Superior temporal gyrus (tissue), 1 donor: ENCODE results near the gene NAALADL2.
"Not testable (repeated sequence)": the region's sequence is repeated elsewhere in the genome, so short reads cannot be mapped to it uniquely, and the experiment has no call there.

Experiments
- DNase-seq: peaks from one replicate; pipeline ENCODE4 v3.0.0-alpha.2; 2016; ENCODE audit errors: extremely low spot score

NAALADL2 gene

DNA sequence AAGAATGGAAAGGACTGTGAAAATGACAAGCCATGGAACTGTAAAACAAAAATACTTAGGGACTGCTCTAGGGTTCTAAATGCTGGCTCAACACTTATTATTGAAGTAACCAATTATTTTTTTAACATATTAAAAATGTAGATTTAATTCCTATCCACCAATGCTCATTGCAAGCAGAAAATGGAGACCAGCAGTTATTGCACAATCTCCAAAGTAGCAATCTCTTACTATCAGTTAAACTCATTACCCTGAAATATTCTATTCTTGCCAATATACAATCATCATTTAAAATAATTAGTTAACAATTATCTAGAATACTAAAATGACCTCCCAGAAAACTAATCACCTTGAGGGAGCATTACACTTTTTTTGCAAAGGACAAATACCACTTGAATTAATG is 499.8 kb downstream of the NAALADL2 start:
- DNase-seq: no peak

DNA sequence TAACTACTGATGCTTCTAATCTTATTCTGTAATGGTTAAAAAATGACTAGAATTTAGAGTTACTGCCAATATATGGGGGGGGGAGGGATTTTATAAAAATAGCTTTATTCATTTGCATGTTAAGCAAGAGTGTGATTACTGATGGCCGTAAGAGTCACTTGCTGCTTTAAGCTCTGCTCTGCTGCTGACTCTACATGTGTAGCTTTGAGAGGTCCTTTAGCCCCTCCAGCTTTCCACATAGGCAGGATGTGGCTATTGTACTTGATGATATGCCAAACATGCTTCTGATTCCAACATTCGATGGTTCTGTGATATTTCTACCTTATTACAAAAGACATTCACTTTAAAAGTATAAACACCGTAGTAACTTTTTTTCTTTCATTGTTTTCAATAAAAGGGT is 511.3 kb downstream of the NAALADL2 start:
- DNase-seq: not testable (repeated sequence)

DNA sequence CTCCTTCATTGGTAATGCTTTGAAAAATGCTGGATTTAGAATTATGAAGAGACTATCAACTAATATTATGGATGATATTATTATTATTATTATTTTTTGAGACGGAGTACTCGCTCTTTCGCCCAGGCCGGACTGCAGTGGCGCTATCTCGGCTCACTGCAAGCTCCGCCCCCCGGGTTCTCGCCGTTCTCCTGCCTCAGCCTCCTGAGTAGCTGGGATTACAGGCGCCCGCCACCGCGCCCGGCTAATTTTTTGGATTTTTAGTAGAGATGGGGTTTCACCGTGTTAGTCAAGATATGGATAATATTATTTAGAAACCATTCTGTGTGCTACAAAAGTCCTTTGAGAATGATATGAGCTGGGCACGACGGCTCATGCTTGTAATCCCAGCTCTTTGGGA is 512.1 kb downstream of the NAALADL2 start:
- not testable (repeated sequence) for DNase-seq

DNA sequence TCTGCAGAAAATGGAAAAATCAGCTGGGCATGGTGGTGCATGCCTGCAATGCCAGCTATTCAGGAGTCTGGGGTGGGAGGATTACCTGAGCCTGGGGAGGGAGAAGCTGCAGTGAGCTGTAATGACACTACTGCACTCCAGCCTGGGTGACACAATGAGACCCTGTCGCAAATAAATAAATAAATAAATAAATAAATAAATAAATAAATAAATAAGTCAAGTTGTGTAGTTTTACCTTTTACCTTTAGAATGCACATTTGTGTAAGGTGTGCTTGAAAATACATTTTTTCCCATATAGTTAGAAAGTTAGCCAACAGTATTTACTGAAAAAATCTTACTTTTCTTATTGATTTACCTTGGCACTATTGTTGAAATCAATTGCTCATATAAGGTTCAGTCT is 515.6 kb downstream of the NAALADL2 start:
- DNase-seq: no peak

DNA sequence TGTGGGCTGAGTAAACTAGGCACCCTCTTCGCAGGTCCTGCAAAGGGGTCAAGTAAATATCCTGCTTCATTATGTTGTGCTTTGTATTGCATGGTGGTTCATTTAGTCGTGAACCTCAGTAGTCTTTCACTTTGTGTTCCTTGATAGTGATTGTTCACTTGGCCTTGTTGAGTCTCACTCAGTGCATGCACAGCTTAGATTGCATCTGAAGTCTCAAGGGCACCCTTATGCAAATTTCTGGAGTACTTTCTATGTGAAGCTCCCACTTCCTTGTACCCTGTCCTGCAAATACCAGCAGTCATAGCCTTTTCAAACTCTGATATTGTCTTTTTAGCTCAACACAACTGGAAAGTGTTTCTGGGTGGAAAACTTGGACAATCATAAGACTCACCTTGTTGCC is 519.2 kb downstream of the NAALADL2 start:
- no peak for DNase-seq

DNA sequence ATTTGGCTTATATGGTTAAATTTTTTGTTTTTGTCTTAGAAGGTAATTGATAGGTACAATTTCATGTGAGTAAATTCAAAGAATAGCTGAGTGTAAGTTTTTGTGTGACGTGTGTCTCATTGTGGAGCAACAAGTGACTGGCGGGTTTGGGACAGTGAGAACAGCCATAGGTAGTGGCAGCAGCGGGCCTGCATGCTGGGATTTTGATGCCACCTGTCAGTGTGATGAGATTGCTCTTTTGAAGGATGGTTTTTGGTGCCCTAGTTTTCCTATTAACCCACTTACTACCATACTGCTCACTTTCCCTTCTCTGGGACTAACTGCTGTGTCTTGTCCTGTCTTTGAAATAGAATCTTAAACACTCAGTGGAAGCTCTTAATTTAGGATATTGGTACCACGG is 522.6 kb downstream of the NAALADL2 start:
- DNase-seq: no peak

DNA sequence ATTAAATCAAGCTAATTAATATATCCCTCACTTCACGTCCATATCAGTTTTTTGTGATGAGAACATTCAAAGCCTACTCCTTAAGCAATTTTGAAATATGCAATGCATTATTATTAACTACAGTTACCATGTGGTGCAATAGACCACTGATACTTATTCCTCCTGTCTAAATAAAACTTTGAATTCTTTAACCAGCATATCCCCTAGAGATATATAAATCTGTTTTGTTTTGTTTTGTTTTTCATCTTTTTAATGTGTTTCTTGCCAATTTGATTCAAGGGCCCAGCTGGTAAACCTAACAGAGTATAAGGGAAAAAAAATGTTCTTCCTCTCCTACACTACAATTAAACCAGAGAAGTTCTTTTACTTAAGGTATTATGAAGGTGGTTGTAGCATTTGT is 524.2 kb downstream of the NAALADL2 start:
- DNase-seq: no peak

DNA sequence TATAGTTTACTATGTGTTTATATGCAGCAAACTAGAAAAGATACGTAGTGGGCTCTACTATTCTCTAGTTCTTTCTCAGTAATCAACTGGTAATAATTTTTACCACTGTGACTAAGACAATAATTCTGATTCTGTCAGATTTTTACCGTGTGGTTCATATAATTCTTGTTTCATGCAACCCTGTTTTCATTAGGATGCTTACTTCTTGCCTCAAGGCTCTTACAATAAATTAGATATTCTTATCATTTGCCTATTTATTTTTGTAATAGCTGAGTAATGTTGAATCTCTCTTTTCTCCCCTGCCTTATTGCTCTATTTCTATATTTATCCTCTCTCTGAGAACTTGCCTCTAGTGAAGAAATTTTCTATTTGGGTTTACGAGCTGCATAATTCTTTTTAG is 524.7 kb downstream of the NAALADL2 start:
- DNase-seq: no peak

DNA sequence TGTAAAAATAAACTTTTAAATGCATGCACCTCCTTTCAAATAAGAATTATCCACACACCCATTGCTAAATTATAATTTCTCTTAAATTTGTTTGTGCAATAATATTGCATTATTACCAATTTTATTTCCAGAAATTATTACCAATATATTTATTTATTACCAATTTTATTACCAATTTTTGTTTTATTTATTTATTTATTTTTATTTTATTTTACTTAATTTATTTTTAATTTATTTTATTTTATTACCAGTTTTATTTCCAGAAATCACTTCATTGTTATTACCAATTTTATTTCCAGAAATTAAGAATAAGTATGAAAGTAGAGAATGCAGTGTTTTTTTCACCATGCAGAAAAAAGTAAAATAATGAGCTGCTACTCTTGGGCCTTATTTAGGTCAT is 525.4 kb downstream of the NAALADL2 start:
- DNase-seq: no peak

DNA sequence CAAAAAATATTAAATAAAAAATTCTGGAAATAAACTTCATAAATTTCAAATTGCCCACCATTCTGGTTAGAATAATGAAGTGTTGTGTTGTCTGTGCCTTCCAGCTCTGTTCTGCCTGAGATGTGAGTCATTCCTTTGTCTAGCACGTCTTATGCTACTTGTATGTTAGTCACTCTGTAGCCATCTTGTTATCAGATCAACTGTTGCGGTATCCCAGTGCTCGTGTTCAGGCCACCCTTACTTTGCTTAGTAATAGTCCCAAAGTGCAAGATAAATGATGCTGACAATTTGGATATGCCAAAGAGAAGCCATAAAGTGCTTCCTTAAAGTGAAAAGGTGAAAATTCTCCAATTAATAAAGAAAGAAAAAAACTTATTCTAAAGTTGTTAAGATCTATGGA is 527.5 kb downstream of the NAALADL2 start:
- no peak for DNase-seq

DNA sequence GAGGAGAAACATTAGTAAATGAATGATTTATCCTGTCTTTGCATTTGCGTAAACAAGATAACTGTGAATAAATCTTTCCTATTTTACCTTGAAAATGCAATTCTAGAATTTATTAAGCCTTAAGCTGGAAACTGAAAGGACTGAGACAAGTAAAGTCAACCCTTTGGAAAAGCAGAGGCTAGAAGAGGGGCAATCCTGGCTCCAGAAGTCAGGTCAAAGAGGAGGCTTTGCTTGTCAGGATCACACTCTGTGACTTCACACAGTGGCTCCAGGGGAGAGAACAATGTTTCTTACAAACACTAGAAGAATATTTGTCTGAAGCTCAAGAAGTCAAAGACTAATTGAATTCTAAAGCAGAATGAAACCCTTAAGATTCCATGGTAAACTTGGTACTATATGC is 530.4 kb downstream of the NAALADL2 start:
- DNase-seq: no peak

DNA sequence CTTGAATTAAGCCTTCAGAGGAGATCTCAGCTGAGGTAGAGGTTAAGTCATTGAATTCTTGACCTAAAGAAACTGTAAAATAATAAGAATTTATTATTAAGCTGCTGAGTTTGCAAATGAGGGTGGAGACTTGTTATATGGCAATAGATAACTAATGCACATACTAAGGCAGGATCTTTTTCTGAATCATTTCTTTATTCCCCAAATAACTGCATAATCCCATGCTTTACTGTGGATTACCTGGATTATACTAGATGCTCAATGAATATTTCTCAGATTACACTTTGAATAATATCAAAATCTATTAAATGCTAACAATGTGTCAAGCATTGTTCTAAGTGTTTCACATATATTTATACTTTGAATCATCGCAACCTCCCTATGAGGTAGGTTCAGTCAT is 532.5 kb downstream of the NAALADL2 start:
- DNase-seq: no peak

DNA sequence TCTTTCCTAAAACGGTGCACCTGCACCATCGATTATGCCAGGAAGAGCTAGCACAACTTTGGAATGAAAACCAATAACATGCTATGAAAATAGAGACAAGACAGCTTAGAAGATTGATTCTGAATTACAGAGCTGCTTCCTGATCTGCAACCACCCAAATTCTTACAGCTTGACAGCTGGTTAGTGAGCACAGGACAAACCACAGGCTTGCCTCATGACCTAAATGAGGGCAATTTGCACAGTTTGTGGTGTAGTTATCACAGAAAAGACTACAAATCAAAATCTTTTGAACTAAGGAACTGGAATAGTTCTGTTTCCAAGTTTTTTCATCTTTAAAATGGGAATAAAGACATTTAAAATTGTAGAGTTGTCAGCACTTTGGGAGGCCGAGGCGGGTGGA is 533.5 kb downstream of the NAALADL2 start:
- DNase-seq: no peak

DNA sequence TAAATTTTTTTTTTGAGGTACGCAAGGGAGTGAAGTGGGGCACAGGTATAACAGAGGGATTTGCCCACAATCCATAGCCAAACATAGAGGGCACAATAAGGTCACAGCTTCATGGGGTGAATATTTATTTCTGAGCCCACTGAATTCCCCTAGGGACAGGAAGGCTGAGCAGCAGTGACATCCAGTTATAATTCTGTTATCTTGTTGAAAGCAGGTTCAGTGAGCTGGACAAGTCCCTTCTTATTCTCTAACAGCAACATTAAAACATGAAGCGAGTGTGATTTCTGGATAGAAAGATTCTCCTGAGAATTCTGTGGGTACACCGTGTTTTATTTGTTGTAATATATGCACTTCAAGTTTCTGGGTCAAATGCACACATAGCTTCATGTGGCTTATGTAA is 538.2 kb downstream of the NAALADL2 start:
- DNase-seq: no peak

DNA sequence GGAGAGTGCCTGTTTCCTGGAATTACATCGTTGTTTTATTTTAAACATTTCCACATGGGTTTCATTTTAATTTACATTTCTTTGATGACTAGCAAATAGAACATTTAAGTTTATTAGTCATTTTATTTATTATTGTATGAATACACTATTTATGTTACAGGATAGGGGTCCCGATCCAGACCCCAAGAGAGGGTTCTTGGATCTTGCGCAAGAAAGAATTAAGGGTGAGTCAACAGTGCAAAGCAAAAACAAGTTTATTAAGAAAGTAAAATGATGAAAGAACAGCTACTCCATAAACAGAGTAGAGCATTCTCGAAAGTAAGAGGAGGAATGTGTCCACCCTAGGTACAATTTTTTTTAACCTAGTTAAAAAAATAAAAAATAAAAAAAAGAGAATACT is 539.5 kb downstream of the NAALADL2 start:
- no peak for DNase-seq

DNA sequence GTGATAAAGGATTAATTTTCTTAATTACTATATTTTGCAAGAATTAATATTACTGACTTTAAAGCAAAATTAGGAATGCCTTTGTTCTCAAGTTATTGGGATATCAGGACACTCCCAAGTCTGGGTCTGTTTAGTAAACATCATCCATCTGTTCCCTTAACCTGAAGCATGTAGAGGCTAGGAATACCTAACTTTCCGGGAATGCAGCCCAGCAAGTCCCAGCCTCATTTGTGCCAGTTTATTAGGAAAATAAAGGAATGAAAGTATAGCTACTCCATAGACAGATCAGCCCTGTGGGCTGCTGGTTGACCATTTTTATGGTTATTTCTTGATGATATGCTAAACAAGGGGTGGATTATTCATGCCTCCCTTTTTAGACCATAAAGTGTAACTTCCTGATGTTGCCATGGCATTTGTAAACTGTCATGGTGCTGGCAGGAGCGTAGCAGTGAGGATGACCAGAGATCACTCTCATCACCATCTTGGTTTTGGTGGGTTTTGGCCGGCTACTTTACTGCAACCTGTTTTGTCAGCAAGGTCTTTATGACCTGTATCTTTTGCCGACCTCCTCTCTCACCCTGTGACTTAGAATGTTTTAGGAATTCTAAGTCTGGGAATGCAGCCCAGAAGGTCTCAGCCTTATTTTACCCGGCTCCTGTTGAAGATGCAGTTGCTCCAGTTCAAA is 540.2 kb downstream of the NAALADL2 start:
- DNase-seq: no peak

DNA sequence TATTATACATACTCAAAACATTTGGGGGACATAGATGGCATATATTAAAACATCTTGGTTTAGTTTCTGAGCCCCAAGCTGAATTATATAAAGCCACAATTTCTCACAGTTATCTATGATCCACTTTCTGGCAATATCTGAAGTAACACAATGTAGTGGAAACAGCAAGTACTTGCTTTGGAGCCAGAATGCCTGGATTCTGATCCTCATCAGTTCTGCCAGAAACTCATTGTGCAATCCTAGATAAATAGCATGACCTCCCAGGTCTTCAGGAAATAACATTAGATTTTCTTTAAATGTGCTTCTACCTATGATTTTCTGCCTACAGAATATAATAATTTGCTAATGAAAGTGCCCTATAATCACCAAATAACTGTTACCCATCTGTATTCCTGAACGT is 544.9 kb downstream of the NAALADL2 start:
- DNase-seq: no peak

DNA sequence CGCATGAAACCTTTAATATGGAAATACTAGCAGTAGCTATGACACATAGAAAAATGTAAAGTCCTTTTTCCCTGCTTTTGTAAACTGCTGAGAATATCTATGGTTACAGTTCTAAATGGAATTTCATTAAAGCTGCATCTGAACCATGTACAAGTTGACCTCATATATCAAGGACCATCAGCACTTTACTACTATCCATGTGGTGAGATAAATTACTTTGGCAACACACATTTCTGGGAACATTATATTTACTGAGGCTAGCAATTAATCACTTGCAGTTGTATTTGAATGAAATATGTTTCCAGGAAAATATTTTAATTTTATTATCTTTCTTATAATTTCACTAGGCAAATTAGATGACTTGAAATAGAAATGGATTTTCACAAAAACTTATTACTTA is 545.5 kb downstream of the NAALADL2 start:
- DNase-seq: no peak

DNA sequence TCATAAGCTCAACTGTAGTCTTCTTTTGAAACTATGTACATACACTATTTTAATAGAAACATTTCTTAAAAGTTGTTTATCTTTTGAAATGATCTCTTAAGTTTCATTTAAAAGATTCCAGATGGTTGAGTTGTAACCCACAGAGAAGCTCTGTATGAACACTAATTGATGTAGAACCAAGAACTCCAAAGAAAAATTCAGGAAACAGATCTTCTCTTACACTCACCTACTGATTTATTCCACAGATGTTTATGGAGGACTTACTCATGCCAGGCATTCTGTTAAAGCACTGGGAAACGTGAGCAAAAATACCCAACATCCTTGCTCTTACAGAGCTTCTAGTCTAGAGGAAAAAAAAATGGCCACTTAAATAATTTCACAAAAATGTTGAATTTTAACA is 551.1 kb downstream of the NAALADL2 start:
- DNase-seq: no peak

DNA sequence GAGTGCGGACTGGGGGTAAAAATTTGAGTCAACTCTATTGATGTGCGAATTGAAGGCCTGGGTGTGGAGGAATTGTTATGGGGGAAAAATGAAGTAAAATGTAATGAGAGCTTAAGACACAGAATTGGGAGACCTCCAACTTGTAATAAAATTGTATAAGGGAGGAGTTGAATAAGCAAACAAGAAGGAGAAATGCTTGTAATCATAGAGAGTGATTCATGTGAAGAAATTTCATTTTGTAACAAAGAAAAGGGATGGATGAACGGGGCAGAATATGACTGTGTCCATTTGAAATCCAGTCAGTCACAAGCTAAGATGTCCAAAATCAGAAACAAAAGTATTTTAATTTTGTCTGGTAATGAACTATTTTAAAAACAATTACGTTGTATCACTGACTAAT is 552.3 kb downstream of the NAALADL2 start:
- DNase-seq: no peak

DNA sequence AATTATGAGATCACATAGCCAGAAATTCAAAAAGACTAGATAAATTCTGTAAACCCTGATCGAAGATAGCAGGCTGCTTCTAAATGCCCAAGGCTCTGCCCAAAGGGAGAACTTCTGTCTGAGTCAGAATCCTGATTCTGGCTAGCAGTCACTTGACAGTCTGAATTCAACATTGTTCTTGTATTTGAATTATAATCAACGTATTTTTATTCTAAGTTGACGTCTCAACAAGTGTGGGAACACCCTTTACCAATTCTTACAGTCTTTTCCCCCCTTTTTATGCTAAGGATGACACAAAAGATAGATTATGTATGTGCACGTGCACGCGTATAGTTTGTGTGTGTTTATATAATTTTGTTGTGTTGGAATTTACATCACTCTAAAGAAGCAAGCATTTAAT is 552.8 kb downstream of the NAALADL2 start:
- DNase-seq: no peak

DNA sequence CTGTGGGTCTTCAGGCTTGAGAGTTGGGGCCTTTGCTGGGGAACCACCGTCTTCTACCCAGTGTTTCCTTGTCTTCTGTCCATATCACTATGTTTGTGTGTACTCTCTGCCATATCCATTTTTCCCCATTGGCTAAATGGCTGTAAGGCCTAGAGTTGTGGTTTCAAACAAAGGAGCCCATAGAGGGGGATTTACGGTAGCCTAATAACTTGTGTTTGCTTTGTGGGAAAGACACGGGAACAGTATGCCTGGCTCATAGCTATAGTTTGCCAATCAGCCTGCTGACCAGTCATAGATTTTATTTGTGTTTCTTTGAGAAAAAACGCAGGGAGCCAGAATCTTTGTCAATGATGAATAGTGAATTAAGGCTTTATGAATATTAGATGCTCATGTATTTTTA is 554.8 kb downstream of the NAALADL2 start:
- DNase-seq: no peak

DNA sequence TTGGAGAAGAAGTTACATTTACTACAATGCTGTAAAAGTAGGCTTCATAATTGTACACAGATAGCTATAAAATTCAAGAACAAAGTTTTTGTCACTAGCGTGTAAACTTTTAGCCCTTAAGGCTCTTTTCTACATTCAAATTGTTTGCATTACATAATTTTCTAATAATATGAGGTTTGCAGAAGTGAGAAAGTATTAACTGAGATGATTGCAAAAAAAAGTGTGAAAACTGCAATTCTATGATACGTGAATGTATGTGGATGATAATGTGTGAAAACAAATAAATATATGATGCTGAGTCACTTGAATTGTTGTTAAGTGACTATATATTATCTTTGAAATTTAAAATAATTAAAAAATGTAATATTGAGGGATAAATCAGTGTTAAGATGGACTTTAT is 557.5 kb downstream of the NAALADL2 start:
- DNase-seq: no peak

DNA sequence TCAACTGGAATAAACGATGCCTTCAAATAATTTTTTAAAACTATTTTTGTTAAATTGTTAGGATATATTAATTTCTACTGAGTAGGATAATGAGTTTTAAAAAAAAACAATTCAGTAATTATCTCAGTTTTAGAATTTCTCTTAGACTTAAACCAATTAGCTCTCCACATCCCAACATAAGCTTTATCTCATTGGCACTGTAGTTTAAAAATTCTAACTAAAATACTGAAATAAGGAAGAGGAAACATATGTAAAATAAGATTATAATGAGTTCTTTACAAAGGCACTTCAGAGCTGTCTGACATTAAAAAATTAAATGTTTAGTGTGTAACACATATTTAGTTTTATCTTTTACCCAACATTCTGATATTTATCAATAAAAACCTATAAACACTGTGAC is 558.3 kb downstream of the NAALADL2 start:
- no peak for DNase-seq
